ENCODE measurements around the gene FNTB. TPM values are rescaled to one million over a fixed set of nuclear protein-coding genes. Genes with fewer than 3 reads are reported as not detected.

Gene FNTB
- total RNA-seq, 1 experiment from 2014 or later: 20.7 TPM

GRCh38 chr14:65109357-65109756 lies 122.7 kb downstream of the FNTB start:
- Mint-ChIP-seq H3K36me3 (ENCODE audit: insufficient read depth in 1 of 3, low read depth in 3 of 3) (no peaks in the 10 kb centered on the region), H3K27me3 (ENCODE audit: low read depth) (peaks cover 2% of the 10 kb centered on the region), H3K4me1 (peaks cover 11 to 12% of the 10 kb centered on the region in 2 experiments), H3K27ac (peak overlapping the region in 1 of 3 experiments; percentile 3; a peak in 1 of 7 replicates), H3K9me3 (no peaks in the 10 kb centered on the region), H3K4me3 (no peak overlapping the region)
- WGBS (ENCODE audit: extremely low coverage, insufficient read length, low lambda C conversion rate): no CpG with 5 or more reads among the region's 4 CpGs
- no peaks in the 10 kb centered on the region for H3K4me1 ChIP-seq (ENCODE audit: insufficient read depth, low read length)
- no peaks in the 10 kb centered on the region for H3K9me3 ChIP-seq (ENCODE audit: control insufficient read depth, low read depth, low read length)
- no peak for DNase-seq
- H3K23ac ChIP-seq (ENCODE audit: insufficient read length, low read depth, low read length): no peak overlapping the region
- H4K91ac ChIP-seq (ENCODE audit: insufficient read length, low read depth, low read length): no peak overlapping the region
- H2BK120ac ChIP-seq (ENCODE audit: low read depth, low read length, poor library complexity, severe bottlenecking): no peak overlapping the region
- no peaks in the 10 kb centered on the region for H4K20me1 ChIP-seq (ENCODE audit: control insufficient read depth, insufficient read depth, insufficient read length)
- H3K79me1 ChIP-seq (ENCODE audit: insufficient read depth, low read depth, low read length, poor library complexity, severe bottlenecking): no peaks in the 10 kb centered on the region
- no peak overlapping the region for H3T11ph ChIP-seq (ENCODE audit: low read length)
- no peak for TF ChIP-seq CTCF (conservative IDR thresholded peaks at IDR 0.05)
- H3K14ac ChIP-seq (ENCODE audit: insufficient read depth, low read length): no peak overlapping the region
- no peak overlapping the region for H3K56ac ChIP-seq (ENCODE audit: insufficient read length, low read depth, low read length)
- no peak overlapping the region for H2BK15ac ChIP-seq (ENCODE audit: low read depth, low read length)
- H2AK5ac ChIP-seq (ENCODE audit: insufficient read length, low read length): no peak overlapping the region
- H3K27me3 ChIP-seq (ENCODE audit: insufficient read depth, low read length): no peaks in the 10 kb centered on the region
- no peaks in the 10 kb centered on the region for H3K79me2 ChIP-seq (ENCODE audit: insufficient read depth, low read length)
- no peak overlapping the region for H3K4me2 ChIP-seq (ENCODE audit: insufficient read depth, insufficient read length, low read length)
- H3K4ac ChIP-seq (ENCODE audit: low read depth, low read length): no peak overlapping the region
- no peak overlapping the region for H4K8ac ChIP-seq (replicated peaks; ENCODE audit: insufficient read length, low read depth, low read length)
- no peak overlapping the region for H2BK12ac ChIP-seq (ENCODE audit: insufficient read length, low read depth, low read length)
- no peak overlapping the region for H2AFZ ChIP-seq (ENCODE audit: low read length)
- no peak overlapping the region for H4K5ac ChIP-seq (ENCODE audit: insufficient read length, low read depth, low read length)
- H2BK5ac ChIP-seq (ENCODE audit: insufficient read length, low read length): no peak overlapping the region
- no peak overlapping the region for H3K27ac ChIP-seq (ENCODE audit: insufficient read length, low read depth, low read length)
- no peak overlapping the region for H3K9ac ChIP-seq (ENCODE audit: extremely low read depth, insufficient read length, low read length)
- H3K23me2 ChIP-seq (ENCODE audit: insufficient read length, low read depth, low read length, poor library complexity, severe bottlenecking): no peaks in the 10 kb centered on the region
- no peak overlapping the region for H2BK20ac ChIP-seq (ENCODE audit: low read depth, low read length, poor library complexity, severe bottlenecking)
- no peak overlapping the region for H3K18ac ChIP-seq (ENCODE audit: insufficient read length, low read depth, low read length)

Measured in H9 (cell line).